SK-N-MC (cell line): ENCODE data around the gene DGKD.

Source experiments
- EZH2 ChIP-seq: fragments of 200-600 bp; sonication (generic); IDR thresholded peaks from one replicate; pipeline ENCODE4 v1.6.1; 2017; ENCODE audit warnings: antibody characterized with exemption
- FOXP2 ChIP-seq: optimal IDR thresholded peaks from 2 replicates; pipeline ENCODE3; 2011; ENCODE audit warnings: mild to moderate bottlenecking, moderate library complexity; ENCODE audit not compliant: insufficient read depth; ENCODE audit errors: extremely low read length, control extremely low read depth
- POLR2AphosphoS5 ChIP-seq: IDR thresholded peaks from 2 replicates; pipeline ENCODE4 v1.6.1; 2012; ENCODE audit warnings: mild to moderate bottlenecking, low read depth, low read length, borderline replicate concordance

GRCh38 chr2:233312874-233313273, 41.4 kb upstream of the DGKD start:
- TF ChIP-seq POLR2AphosphoS5: no peak
- no peak for TF ChIP-seq EZH2
- TF ChIP-seq FOXP2: no peak
